Nephron (organoid): Measurements from ENCODE around the gene ZFAND3.

ENCODE experiments used
- H3K27ac Mint-ChIP-seq, 3 experiments: 2 replicates each; pipeline ENCODE4 v1.8.0; 2020; ENCODE audit warnings: mixed read lengths in 3 of 3, mild to moderate bottlenecking in 2 of 3, moderate library complexity in 1 of 3
- H3K27me3 Mint-ChIP-seq: 2 replicates; pipeline ENCODE4 v1.8.0; 2021; ENCODE audit warnings: low read depth, mild to moderate bottlenecking, moderate library complexity, mixed read lengths
- H3K36me3 Mint-ChIP-seq: 2 replicates; pipeline ENCODE4 v1.8.0; 2020; ENCODE audit warnings: low read depth, mixed read lengths
- H3K4me1 Mint-ChIP-seq: 2 replicates; pipeline ENCODE4 v1.8.0; 2020; ENCODE audit warnings: mixed read lengths
- H3K4me3 Mint-ChIP-seq, 3 experiments: 2 replicates each; pipeline ENCODE4 v1.8.0; 2020; ENCODE audit warnings: mild to moderate bottlenecking in 3 of 3, mixed read lengths in 3 of 3, moderate library complexity in 2 of 3
- H3K9me3 Mint-ChIP-seq: 2 replicates; pipeline ENCODE4 v1.8.0; 2020; ENCODE audit warnings: mixed read lengths
- CTCF ChIP-seq, 3 experiments: fragments of 200-600 bp; sonication (generic); IDR thresholded peaks; one replicate each; pipeline ENCODE4 v1.5.0; 2021; ENCODE audit warnings: antibody characterized with exemption in 3 of 3; ENCODE audit not compliant: unreplicated experiment in 3 of 3

Gene ZFAND3

GRCh38 chr6:38151580-38152500 is 332.3 kb downstream of the ZFAND3 start:
- H3K36me3 Mint-ChIP-seq = peaks cover 13% of the 10 kb centered on the region
- no peak for TF ChIP-seq CTCF (IDR thresholded peaks at IDR 0.05; ENCODE audit: unreplicated experiment in 3 of 3)
- H3K4me1 Mint-ChIP-seq = peaks cover 56% of the 10 kb centered on the region
- H3K27ac Mint-ChIP-seq = no peak overlapping the region
- H3K4me3 Mint-ChIP-seq = no peak overlapping the region
- no peaks in the 10 kb centered on the region for H3K9me3 Mint-ChIP-seq
- no peaks in the 10 kb centered on the region for H3K27me3 Mint-ChIP-seq

GRCh38 chr6:38152620-38153019 is 333.1 kb downstream of the ZFAND3 start:
- no peak overlapping the region for H3K4me3 Mint-ChIP-seq

GRCh38 chr6:38153076-38153797 is 333.7 kb downstream of the ZFAND3 start:
- Mint-ChIP-seq H3K4me1 (peaks cover 47% of the 10 kb centered on the region), H3K4me3 (no peak overlapping the region), H3K9me3 (no peaks in the 10 kb centered on the region), H3K36me3 (peaks cover 9% of the 10 kb centered on the region), H3K27me3 (no peaks in the 10 kb centered on the region), H3K27ac (peak overlapping the region in 2 of 3 experiments; percentile 22 to 51)
- no peak for TF ChIP-seq CTCF (IDR thresholded peaks at IDR 0.05; ENCODE audit: unreplicated experiment in 3 of 3)

More at GRCh38 chr6:38152620-38153019, 333.1 kb downstream of the ZFAND3 start:
- peak overlapping the region in 1 of 3 experiments; percentile 51 for H3K27ac Mint-ChIP-seq
- peaks cover 52% of the 10 kb centered on the region for H3K4me1 Mint-ChIP-seq
- no peak for TF ChIP-seq CTCF (IDR thresholded peaks at IDR 0.05; ENCODE audit: unreplicated experiment in 3 of 3)
- no peaks in the 10 kb centered on the region for H3K27me3 Mint-ChIP-seq
- H3K9me3 Mint-ChIP-seq = no peaks in the 10 kb centered on the region
- peaks cover 9% of the 10 kb centered on the region for H3K36me3 Mint-ChIP-seq

GRCh38 chr6:38153798-38154345 is 334.3 kb downstream of the ZFAND3 start:
- Mint-ChIP-seq H3K36me3 (peaks cover 13% of the 10 kb centered on the region), H3K4me3 (no peak overlapping the region), H3K27me3 (no peaks in the 10 kb centered on the region), H3K9me3 (peaks cover 2% of the 10 kb centered on the region), H3K27ac (peak overlapping the region in 2 of 3 experiments; percentile 48 to 51), H3K4me1 (peaks cover 42% of the 10 kb centered on the region)
- no peak for TF ChIP-seq CTCF (IDR thresholded peaks at IDR 0.05; ENCODE audit: unreplicated experiment in 3 of 3)

GRCh38 chr6:38154731-38155130 is 335.2 kb downstream of the ZFAND3 start:
- no peak for TF ChIP-seq CTCF (IDR thresholded peaks at IDR 0.05; ENCODE audit: unreplicated experiment in 3 of 3)
- Mint-ChIP-seq H3K4me1 (peaks cover 34% of the 10 kb centered on the region), H3K27ac (peak overlapping the region; percentile 18 to 56 (median 54)), H3K36me3 (peaks cover 22% of the 10 kb centered on the region), H3K27me3 (no peaks in the 10 kb centered on the region), H3K4me3 (no peak overlapping the region), H3K9me3 (peaks cover 3% of the 10 kb centered on the region)
